Measurements from ENCODE around the gene HS3ST4.
"Not testable (repeated sequence)": the region's sequence is repeated elsewhere in the genome, so short reads cannot be mapped to it uniquely, and the experiment has no call there.

Gene HS3ST4

GRCh38 chr16:25734430-25735385 lies 42.9 kb downstream of the HS3ST4 start:
- no peak for DNase-seq (ENCODE audit: low read depth)

DNA sequence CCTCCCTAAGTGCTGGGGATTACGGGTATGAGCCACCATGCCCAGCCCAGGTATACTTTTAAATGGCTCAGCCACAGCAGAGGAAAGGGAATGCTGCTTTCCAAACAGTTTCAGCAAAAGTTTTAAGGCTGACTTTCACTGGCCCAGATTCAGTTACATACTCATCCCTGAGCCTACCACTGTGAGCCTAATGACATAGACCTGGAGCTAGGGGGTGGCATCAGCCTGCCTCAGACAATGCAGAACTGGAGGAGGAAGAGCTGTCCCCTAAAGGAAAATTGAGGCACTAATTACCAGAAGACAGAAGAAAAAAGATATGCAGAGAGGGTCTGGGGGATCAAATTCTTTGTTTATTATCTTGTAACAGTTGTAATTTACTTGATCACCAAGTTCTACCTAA lies 43.9 kb downstream of the HS3ST4 start:
- DNase-seq (ENCODE audit: low read depth), result no peak

GRCh38 chr16:25747160-25747758 lies 55.5 kb downstream of the HS3ST4 start:
- DNase-seq (ENCODE audit: low read depth), result no peak

DNA sequence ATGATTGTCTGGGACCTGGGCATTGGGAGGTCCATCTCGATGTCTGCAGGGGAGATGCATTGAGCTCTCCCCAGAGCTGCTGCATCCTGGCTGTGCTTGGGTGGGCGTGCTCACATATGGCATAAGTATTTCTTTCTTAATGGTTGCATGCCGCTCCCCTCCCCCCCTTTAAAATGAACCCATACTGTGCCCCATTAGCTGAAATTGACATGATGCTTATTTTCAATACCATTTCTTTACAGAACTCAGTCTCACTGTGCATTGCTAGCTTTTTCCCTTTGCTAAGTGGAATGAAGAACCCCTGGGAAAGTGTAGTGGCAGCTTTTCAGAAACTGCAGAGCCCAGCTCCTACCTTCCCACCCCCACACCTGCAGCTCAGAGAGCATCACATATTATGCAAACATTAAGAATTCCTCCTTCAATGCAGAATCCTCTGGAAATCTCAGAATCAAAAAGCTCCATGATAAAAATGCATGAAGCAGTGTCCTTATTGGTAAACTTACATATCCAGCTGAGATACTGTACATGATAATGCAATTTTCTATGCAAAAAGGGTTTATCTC lies 56.4 kb downstream of the HS3ST4 start:
- no peak for DNase-seq (ENCODE audit: low read depth)

GRCh38 chr16:25750488-25751216 lies 58.9 kb downstream of the HS3ST4 start:
- no peak for DNase-seq (ENCODE audit: low read depth)

GRCh38 chr16:25751230-25751835 lies 59.6 kb downstream of the HS3ST4 start:
- no peak for DNase-seq (ENCODE audit: low read depth)

DNA sequence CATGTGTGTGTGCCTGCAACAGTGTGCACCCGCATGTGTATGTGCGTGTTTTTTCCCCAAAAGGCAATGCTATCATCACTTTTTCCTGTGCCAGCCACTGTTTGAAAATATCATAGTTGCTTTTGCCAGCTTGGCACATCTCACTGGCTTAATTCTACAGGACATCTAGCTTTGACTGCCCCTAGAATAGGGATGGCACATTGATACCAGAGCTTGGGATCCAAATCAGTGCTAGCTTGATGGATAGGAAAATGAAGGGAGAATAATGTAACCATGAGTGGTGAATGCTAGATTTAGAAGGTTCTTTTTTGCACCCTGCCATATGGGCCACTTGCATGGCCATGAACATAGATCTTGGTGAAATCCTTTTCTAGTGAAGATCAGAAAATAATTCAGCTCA lies 72.7 kb downstream of the HS3ST4 start:
- DNase-seq (ENCODE audit: low read depth), result no peak

DNA sequence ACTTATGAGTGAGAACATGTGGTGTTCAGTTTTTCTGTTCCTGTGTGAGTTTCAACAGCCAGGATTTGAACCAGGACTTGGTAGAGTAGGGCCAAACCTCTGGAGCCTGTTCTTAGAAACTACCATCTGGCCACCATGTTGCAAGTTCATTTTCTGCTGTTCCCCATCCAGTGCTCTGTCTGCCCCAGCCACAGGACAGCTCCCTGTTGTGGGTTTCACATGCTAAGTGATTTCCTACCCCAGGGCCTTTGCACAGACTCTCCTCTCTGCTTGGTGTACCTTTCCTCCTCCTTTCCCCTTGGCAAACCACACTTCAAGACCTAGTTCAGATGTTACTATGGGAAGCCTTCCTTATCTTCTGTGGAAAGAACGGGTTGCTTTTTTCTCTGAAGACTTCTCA lies 79.5 kb downstream of the HS3ST4 start:
- no peak for DNase-seq (ENCODE audit: low read depth)

DNA sequence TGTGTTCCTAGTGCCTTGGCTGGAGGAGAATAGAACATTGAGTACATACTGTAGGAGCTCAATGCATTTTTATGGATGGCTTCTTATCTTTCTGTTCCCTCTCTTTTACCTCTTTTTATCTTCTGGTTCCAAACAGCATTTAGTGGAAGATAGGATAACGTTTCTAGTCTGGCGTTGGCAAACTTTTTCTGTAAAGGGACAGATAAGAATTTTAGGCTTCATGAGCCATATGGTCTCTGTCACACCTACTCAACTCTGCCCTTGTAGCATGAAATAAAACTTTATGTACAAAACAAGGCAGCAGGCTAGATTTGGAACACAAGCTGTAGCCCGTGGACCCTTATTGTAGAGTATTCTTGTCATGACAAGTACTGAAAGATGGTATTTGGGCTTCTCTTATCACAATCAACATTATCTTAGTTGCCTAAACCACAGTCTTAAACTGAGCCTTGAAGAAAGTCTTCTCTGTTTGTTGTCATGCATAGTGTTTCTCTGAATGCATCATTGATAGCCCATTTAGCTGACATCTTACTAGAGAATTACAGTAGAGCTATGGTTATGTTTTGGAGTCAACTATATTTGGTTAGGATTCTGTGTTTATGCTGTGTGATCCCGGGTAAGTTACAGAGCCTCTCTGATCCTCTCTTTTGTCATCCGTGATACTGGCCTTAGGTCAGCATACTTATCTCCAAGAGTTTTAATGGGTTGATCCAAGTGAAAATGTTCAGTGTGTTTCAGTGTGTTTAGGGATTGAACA lies 80.2 kb downstream of the HS3ST4 start:
- no peak for DNase-seq (ENCODE audit: low read depth)

DNA sequence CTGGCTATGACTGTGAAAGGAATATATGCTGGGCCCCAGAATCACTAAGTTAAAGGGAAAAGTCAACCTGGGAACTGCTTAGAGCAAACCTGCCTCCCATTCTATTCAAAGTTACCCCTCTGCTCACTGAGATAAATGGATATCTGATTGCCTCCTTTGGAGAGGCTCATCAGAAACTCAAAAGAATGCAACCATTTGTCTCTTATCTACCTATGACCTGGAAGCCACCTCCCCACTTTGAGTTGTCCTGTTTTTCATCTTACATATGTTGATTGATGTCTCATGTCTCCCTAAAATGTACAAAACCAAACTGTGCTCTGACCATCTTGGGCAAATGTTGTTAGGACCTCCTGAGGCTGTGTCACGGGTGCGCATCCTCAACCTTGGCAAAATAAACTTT lies 84.5 kb downstream of the HS3ST4 start:
- DNase-seq (ENCODE audit: low read depth), result not testable (repeated sequence)

DNA sequence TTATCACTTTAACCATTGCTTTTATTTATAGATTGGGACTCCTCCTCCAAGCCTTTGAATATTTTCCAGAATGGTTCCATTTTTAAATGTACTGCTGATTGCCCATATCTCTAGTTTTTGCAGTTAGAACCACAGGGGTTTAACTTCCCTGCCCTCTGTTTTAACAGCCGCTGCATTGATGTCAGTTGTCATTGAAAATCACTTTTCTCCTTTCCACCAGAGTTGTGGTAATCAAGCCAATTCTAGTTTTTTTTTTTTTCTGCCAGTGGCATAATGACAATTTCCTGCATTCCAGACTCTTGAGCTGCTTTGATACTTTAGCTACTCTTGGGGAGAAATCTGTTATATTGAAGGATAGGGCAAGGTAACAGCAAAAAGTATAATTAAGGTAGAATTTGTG lies 91.5 kb downstream of the HS3ST4 start:
- DNase-seq (ENCODE audit: low read depth), result no peak

- no peak for DNase-seq (ENCODE audit: low read depth)
These were observed 93.6 kb downstream of the HS3ST4 start for GRCh38 chr16:25785361-25785760.

- no peak for DNase-seq (ENCODE audit: low read depth)
These were observed 95.0 kb downstream of the HS3ST4 start for GRCh38 chr16:25786748-25787147.

DNA sequence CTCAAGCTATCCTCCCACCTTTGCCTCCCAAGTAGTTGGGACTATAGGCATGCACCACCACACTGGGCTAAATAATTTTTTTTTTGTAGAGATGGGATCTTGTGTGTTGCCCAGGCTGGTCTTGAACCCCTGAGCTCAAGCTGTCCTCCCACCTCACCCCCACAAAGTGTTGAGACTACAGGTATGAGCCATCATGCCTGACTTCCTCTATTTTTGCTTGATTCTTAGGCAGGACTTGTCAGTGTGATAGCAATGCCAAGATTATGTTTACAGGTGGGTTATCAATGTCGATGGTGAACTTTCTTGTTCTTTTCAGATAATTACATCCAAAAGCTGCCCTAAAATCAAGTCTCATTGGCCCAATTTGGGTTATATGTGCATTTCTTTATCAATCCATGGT lies 96.9 kb downstream of the HS3ST4 start:
- DNase-seq (ENCODE audit: low read depth), result no peak

DNA sequence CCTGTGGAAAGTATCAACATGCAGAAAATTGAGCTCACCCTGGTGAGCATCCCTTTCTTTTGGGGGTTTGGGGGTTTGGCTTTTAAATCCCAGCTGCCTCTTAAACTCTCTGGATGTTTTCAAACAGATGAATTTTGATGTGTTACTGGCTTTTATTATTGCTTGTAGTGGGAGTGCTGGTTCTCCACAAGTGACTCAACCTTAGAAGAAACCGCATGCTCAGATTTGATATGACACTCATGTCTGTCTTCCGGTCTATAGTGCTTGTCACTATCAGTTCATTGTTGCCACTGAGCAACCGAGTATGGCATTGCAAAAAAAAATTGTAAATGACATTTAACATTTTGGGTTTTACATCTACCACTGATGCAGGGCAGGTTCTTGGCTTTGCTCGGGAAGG lies 104.5 kb downstream of the HS3ST4 start:
- no peak for DNase-seq (ENCODE audit: low read depth)

DNA sequence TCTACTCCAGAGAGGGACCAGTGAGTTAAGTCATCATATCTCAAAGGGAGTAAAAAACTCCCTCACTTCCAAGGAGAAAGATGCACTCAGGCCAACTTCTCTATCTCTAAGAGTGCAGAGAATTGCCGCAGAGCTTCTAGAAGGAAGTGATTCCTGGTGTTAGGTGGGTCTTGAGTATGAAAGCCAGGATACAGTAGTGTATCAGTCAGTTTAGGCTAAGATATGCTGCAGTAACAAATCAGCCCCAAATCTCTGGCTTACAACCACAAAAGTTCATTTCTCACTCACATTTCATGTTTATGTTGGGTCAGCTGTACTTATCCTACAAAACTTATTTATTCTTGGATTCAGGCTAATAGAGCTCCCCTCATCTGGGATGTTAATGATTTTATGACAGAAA lies 106.3 kb downstream of the HS3ST4 start:
- DNase-seq (ENCODE audit: low read depth), result no peak

DNA sequence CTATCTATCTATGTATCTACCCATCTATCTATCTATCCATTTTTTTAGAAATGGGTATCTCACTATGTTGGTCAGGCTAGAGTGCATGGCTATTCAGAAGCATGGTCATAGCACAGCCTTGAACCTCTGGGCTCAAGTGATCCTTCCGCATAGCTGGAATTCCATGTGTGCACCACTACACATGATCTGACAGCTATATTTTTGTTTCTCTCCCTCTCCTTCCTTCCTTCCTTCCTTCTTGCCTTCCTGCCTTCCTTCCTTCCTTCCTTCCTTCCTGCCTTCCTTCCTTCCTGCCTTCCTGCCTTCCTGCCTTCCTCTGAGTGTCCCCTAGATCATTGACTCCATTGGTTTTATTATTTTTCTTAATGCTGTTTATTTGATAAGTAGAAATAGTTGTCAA lies 108.1 kb downstream of the HS3ST4 start:
- DNase-seq (ENCODE audit: low read depth), result no peak

GRCh38 chr16:25812215-25812614 lies 120.5 kb downstream of the HS3ST4 start:
- DNase-seq (ENCODE audit: low read depth), result no peak

DNA sequence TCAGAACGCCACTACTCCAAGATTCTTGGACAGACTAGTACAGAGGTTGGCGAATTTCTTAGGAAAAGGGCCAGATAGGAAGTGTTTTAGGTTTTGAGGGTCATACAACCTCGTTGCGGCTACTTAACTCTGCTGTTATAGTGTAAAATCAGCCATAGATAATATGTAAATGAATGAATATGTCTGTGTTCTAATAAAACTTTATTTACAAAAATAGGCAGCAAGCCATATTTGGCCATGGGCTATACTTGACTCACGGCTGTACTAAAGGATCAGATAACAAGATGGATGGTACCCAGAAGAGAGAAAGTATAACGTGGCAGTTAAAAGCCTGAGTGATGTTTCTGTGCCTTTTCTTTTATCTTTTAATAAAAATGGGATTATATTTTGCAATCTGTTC lies 125.5 kb downstream of the HS3ST4 start:
- no peak for DNase-seq (ENCODE audit: low read depth)

GRCh38 chr16:25817876-25818275 lies 126.1 kb downstream of the HS3ST4 start:
- DNase-seq (ENCODE audit: low read depth), result no peak

- no peak for DNase-seq (ENCODE audit: low read depth)
These were observed 132.1 kb downstream of the HS3ST4 start for GRCh38 chr16:25823891-25824290.

Measured in stimulated activated CD8-positive, alpha-beta memory T cell treated with anti-CD3 and anti-CD28 coated beads, Interleukin-12 subunit alpha, Interleukin-12 subunit beta, amount 100 ng/mL, for 1 hour (primary cell).